DLD1 (cell line): ENCODE measurements around the gene MAST2.

ENCODE experiments used
- in situ Hi-C: cut with HindIII; loops from 2 replicates; pipeline ENCODE4 v1.10.0; 2017; ENCODE audit warnings: low sequenced_read_pairs

The MAST2 gene

GRCh38 chr1:46012236-46012635, 208.8 kb downstream of the MAST2 start:
- in situ Hi-C loops = no loop called here

- in situ Hi-C loops = no loop called here
Measured at GRCh38 chr1:46013581-46013980, 210.2 kb downstream of the MAST2 start.

- in situ Hi-C loops = no loop called here
Measured at GRCh38 chr1:46017876-46018503, 214.6 kb downstream of the MAST2 start.

- in situ Hi-C loops = no loop called here
Measured at GRCh38 chr1:46019348-46019747, 215.9 kb downstream of the MAST2 start.

- in situ Hi-C loops = no loop called here
Measured at GRCh38 chr1:46020010-46020409, 216.6 kb downstream of the MAST2 start.

GRCh38 chr1:46021046-46021996, 217.9 kb downstream of the MAST2 start:
- in situ Hi-C loops = no loop called here

- in situ Hi-C loops = loop anchor here (25.0 kb wide), 1 partner anchor 161 kb away; the partner anchor contains the start of genes P3R3URF, POMGNT1 and TSPAN1
Measured at GRCh38 chr1:46026531-46026930, 223.1 kb downstream of the MAST2 start.

- in situ Hi-C loops = loop anchor here (25.0 kb wide), 1 partner anchor 159 kb away; the partner anchor contains the start of genes P3R3URF, POMGNT1 and TSPAN1
Measured at GRCh38 chr1:46027788-46028573, 224.6 kb downstream of the MAST2 start.

- in situ Hi-C loops = loop anchor here (25.0 kb wide), 1 partner anchor 157 kb away; the partner anchor contains the start of genes P3R3URF, POMGNT1 and TSPAN1
Measured at GRCh38 chr1:46030074-46030870, 226.9 kb downstream of the MAST2 start.

GRCh38 chr1:46030876-46031660, 227.7 kb downstream of the MAST2 start:
- in situ Hi-C loops = loop anchor here (25.0 kb wide), 1 partner anchor 156 kb away; the partner anchor contains the start of genes P3R3URF, POMGNT1 and TSPAN1

GRCh38 chr1:46034601-46035516, 231.4 kb downstream of the MAST2 start:
- in situ Hi-C loops = loop anchor here (25.0 kb wide), 1 partner anchor 152 kb away; the partner anchor contains the start of genes P3R3URF, POMGNT1 and TSPAN1

GRCh38 chr1:46036894-46037839, 233.8 kb downstream of the MAST2 start:
- in situ Hi-C loops = loop anchor here (25.0 kb wide), 1 partner anchor 150 kb away; the partner anchor contains the start of genes P3R3URF, POMGNT1 and TSPAN1

GRCh38 chr1:46039571-46040052, 236.2 kb downstream of the MAST2 start:
- in situ Hi-C loops = loop anchor here (5.0 to 25.0 kb wide), 2 partner anchors 83 to 148 kb away; partner anchors contain the start of genes P3R3URF, POMGNT1 and TSPAN1

GRCh38 chr1:46041551-46041950, 238.1 kb downstream of the MAST2 start:
- in situ Hi-C loops = loop anchor here (5.0 to 25.0 kb wide), 2 partner anchors 81 to 146 kb away; partner anchors contain the start of genes P3R3URF, POMGNT1 and TSPAN1

GRCh38 chr1:46041974-46042373, 238.6 kb downstream of the MAST2 start:
- in situ Hi-C loops = loop anchor here (5.0 to 25.0 kb wide), 2 partner anchors 80 to 145 kb away; partner anchors contain the start of genes P3R3URF, POMGNT1 and TSPAN1

- in situ Hi-C loops = loop anchor here (5.0 to 25.0 kb wide), 2 partner anchors 79 to 144 kb away; partner anchors contain the start of genes P3R3URF, POMGNT1 and TSPAN1
Measured at GRCh38 chr1:46043458-46044017, 240.1 kb downstream of the MAST2 start.
